Esophagus squamous epithelium (tissue), 4 donors: ENCODE results near the gene RAB40A.

ENCODE experiments used
- POLR2A ChIP-seq, 4 donors: fragments of 450-650 bp; IDR thresholded peaks; one replicate each; pipeline ENCODE4 v1.6.1; 2017; ENCODE audit warnings: antibody characterized with exemption in 4 of 4, mild to moderate bottlenecking in 4 of 4, moderate library complexity in 3 of 4
- TF ChIP-seq, protein P1 (sequence below), 6 experiments: fragments of 450-650 bp in 4 of 6; fragments of 200-600 bp in 2 of 6; sonication (generic) in 2 of 6; IDR thresholded peaks; one replicate each; pipeline ENCODE4 v1.5.1; 2016 to 2019; ENCODE audit warnings: antibody characterized with exemption in 6 of 6, mild to moderate bottlenecking in 4 of 6, moderate library complexity in 4 of 6

DNA sequence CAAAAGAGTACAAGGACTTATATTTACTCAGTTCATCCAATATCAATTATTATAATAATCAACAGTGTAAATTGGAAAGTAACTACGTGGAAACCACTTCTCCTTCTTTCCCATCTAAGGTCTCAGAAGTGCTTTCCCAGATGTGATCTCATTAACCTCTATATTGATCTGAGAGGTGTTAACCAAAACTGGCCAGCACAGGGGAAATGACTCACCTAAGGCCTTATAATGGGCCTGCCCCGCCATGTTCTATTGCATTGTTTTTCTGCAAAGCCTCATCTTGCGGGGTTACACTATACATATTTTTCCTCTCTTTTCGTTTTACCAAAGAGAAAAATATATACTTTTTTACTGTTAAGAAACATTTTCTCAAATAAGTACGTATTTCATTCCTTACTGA, 20.5 kb downstream of the RAB40A start:
- TF ChIP-seq, protein P1, sequence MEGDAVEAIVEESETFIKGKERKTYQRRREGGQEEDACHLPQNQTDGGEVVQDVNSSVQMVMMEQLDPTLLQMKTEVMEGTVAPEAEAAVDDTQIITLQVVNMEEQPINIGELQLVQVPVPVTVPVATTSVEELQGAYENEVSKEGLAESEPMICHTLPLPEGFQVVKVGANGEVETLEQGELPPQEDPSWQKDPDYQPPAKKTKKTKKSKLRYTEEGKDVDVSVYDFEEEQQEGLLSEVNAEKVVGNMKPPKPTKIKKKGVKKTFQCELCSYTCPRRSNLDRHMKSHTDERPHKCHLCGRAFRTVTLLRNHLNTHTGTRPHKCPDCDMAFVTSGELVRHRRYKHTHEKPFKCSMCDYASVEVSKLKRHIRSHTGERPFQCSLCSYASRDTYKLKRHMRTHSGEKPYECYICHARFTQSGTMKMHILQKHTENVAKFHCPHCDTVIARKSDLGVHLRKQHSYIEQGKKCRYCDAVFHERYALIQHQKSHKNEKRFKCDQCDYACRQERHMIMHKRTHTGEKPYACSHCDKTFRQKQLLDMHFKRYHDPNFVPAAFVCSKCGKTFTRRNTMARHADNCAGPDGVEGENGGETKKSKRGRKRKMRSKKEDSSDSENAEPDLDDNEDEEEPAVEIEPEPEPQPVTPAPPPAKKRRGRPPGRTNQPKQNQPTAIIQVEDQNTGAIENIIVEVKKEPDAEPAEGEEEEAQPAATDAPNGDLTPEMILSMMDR (IDR thresholded peaks at IDR 0.05): no peak
- TF ChIP-seq POLR2A (IDR thresholded peaks at IDR 0.05): no peak
